Measurements from ENCODE around the gene SLC16A3. TPM values are rescaled to one million over a fixed set of nuclear protein-coding genes. Genes with fewer than 3 reads are reported as not detected.

SLC16A3 gene
- total and polyA plus RNA-seq, 2 donors (not counting 1 experiment from before 2014, with no cell fraction given) = 14.9 to 65.7 TPM

DNA sequence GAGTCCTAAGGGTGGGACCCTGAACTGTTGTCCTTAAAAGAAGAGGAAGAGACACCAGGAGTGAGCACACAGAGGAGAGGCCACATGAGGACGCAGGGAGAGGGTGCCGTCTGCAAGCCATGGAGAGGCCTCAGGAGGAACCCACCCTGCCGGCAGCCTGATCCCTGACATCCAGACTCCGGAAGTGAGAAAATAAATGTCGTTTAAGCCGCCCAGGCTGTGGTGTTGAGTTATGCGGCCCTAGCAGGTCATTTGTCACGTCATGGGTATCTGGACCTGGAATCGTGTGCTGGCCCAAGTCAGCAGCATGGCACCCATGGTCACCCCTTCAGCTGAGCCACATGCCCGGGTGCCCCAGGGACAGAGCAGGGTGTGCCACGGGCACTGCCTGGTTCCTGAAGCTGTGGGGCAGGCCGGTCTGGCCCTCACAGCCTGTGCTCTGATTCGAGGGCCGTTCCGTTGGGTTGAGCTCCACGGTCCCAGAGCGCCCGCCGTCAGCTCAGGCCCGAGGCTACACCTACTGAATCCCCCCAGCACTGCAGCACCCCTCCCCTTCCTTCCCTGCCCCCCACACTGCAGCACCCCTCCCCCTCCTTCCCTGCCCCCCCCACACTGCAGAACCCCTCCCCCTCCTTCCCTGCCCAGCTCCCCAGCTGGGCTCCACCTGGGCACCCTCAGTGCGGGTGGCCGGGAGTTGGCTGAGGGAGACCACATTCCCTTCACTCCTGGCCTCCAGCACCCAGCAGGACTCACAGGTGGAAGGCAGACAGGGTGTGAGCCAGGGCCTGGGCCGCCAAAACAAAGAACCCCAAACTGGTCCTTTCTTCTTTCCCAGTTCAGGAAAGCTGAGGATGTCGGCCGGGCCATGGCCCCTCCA, 13.5 kb upstream of the SLC16A3 start:
- peak overlapping the region in 1 of 2 donors; percentile 81 for H3K27ac ChIP-seq (ENCODE audit: low read length in 2 of 2)
- CTCF ChIA-PET = interaction anchor here (0.7 to 3.4 kb wide), 4 partner anchors 9 to 86 kb away, joined by 3 to 16 read pairs (median 7); partner anchors contain the start of gene SLC16A3
- intact Hi-C loops (cut with micrococcal nuclease) = loop anchor here (10.0 kb wide), 1 partner anchor 121 kb away; the partner anchor contains the start of gene FASN
- TF ChIP-seq, protein P1, sequence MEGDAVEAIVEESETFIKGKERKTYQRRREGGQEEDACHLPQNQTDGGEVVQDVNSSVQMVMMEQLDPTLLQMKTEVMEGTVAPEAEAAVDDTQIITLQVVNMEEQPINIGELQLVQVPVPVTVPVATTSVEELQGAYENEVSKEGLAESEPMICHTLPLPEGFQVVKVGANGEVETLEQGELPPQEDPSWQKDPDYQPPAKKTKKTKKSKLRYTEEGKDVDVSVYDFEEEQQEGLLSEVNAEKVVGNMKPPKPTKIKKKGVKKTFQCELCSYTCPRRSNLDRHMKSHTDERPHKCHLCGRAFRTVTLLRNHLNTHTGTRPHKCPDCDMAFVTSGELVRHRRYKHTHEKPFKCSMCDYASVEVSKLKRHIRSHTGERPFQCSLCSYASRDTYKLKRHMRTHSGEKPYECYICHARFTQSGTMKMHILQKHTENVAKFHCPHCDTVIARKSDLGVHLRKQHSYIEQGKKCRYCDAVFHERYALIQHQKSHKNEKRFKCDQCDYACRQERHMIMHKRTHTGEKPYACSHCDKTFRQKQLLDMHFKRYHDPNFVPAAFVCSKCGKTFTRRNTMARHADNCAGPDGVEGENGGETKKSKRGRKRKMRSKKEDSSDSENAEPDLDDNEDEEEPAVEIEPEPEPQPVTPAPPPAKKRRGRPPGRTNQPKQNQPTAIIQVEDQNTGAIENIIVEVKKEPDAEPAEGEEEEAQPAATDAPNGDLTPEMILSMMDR (IDR thresholded peaks at IDR 0.05) = no peak
- TF ChIP-seq EZH2 (IDR thresholded peaks at IDR 0.05; ENCODE audit: borderline replicate concordance, insufficient read depth, low read depth, low read length, poor library complexity, severe bottlenecking) = no peak
- Mint-ChIP-seq H3K9me3 (ENCODE audit: insufficient read depth) (no peaks in the 10 kb centered on the region), H3K4me1 (peaks cover 29% of the 10 kb centered on the region), H3K27me3 (no peaks in the 10 kb centered on the region), H3K4me3 (peak overlapping the region; percentile 72), H3K27ac (peak overlapping the region; percentile 95)
- no peak overlapping the region for H3K4me3 ChIP-seq (ENCODE audit: control extremely low read depth in 1 of 5, extremely low read depth in 1 of 5, insufficient read depth in 1 of 5, low read depth in 2 of 5, low read length in 4 of 5)
- H3K27me3 ChIP-seq (replicated peaks in 1 of 4; ENCODE audit: control extremely low read depth in 1 of 4, control insufficient read depth in 3 of 4, insufficient read depth in 4 of 4, low read length in 3 of 4) = no peaks in the 10 kb centered on the region
- peak overlapping the region; percentile 77 for H3K4me2 ChIP-seq (replicated peaks; ENCODE audit: low read depth, low read length, poor library complexity, severe bottlenecking)
- DNase-seq (peak; percentile 46), ATAC-seq (ENCODE audit: low read depth) (no peak)
- no peak overlapping the region for H2AFZ ChIP-seq (ENCODE audit: insufficient read depth, low read depth, low read length, poor library complexity, severe bottlenecking)
- no peaks in the 10 kb centered on the region for H3K9me3 ChIP-seq (ENCODE audit: control extremely low read depth in 1 of 3, control insufficient read depth in 2 of 3, insufficient read depth in 1 of 3, low read length in 2 of 3)
- peaks cover 31 to 39% of the 10 kb centered on the region in 2 donors for H3K4me1 ChIP-seq (ENCODE audit: control insufficient read depth in 2 of 2, insufficient read depth in 2 of 2, low read length in 2 of 2)
- no peaks in the 10 kb centered on the region for H3K36me3 ChIP-seq (replicated peaks in 1 of 2; ENCODE audit: control extremely low read depth in 1 of 2, control insufficient read depth in 1 of 2, extremely low read depth in 1 of 2, insufficient read depth in 2 of 2, low read length in 1 of 2)
- H3K79me2 ChIP-seq (ENCODE audit: control insufficient read depth, insufficient read depth, low read length) = peaks cover 3% of the 10 kb centered on the region
- 83% methylated on average over 14 of the region's 25 CpGs for WGBS (ENCODE audit: insufficient coverage)
- H4K20me1 ChIP-seq (ENCODE audit: control insufficient read depth, insufficient read depth, low read length, poor library complexity, severe bottlenecking) = no peaks in the 10 kb centered on the region
- no peak overlapping the region for H3K9ac ChIP-seq (ENCODE audit: low read length)
- POLR2A ChIA-PET = interaction anchor here (0.6 to 6.3 kb wide), 7 partner anchors 8 to 87 kb away, joined by 3 to 46 read pairs (median 3); partner anchors contain the start of gene SLC16A3

Measured in B cell (primary cell).